Stimulated activated naive B cell treated with anti-CD40 and anti-IgM and Interleukin-4, amounts not matched to agents 10 μg/mL and 1 μg/mL and 100 μg/mL, for 72 hours (primary cell): ENCODE measurements around the gene MEX3A.

Experiments
- ATAC-seq, 2 donors: fragments of 150-1000 bp; cut with Tn5 transposase; replicated peaks; 2 replicates each; pipeline ENCODE4 v1.10.0; 2021; ENCODE audit warnings: moderate library complexity in 1 of 2
- DNase-seq: peaks from one replicate; pipeline ENCODE4 v3.0.0; 2021
- H3K27ac Mint-ChIP-seq: one replicate; pipeline ENCODE4 v1.8.0; 2022; ENCODE audit warnings: mild to moderate bottlenecking, mixed read lengths
- H3K27me3 Mint-ChIP-seq, 2 donors: one replicate each; pipeline ENCODE4 v1.8.0; 2022; ENCODE audit warnings: mixed read lengths in 2 of 2
- H3K36me3 Mint-ChIP-seq, 2 donors: one replicate each; pipeline ENCODE4 v1.8.0; 2022; ENCODE audit warnings: mixed read lengths in 2 of 2, mild to moderate bottlenecking in 1 of 2
- H3K4me1 Mint-ChIP-seq, 2 donors: one replicate each; pipeline ENCODE4 v1.8.0; 2022; ENCODE audit warnings: mixed read lengths in 2 of 2, mild to moderate bottlenecking in 1 of 2
- H3K4me3 Mint-ChIP-seq, 2 donors: one replicate each; pipeline ENCODE4 v1.8.0; 2022; ENCODE audit warnings: mild to moderate bottlenecking in 2 of 2, mixed read lengths in 2 of 2, moderate library complexity in 1 of 2
- H3K9me3 Mint-ChIP-seq, 2 donors: one replicate each; pipeline ENCODE4 v1.8.0; 2022; ENCODE audit warnings: mixed read lengths in 2 of 2, mild to moderate bottlenecking in 1 of 2

MEX3A gene

DNA sequence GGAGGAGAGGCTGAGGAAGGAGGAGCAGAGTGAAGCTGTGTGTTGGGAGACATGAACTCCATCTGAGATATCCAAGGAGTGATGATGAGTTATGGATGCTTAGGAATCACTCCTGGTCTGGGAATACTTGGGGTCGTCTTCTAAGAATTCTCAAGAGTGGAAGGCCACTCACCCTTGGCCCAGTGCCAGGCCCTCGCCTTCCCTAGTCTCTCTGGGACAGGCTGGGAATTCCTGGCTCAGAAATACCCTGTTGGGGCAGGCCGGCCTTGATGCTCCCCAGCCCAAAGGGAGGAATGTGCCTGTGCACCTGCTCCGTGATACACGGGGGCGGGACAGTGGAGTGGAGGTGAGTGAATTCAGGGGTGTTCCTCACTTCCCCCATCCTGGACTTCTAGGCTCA is 19.6 kb upstream of the MEX3A start:
- peak overlapping the region; percentile 95 for H3K27ac Mint-ChIP-seq
- ATAC-seq: no peak
- peaks cover 0 to 6% of the 10 kb centered on the region in 2 donors for H3K27me3 Mint-ChIP-seq

DNA sequence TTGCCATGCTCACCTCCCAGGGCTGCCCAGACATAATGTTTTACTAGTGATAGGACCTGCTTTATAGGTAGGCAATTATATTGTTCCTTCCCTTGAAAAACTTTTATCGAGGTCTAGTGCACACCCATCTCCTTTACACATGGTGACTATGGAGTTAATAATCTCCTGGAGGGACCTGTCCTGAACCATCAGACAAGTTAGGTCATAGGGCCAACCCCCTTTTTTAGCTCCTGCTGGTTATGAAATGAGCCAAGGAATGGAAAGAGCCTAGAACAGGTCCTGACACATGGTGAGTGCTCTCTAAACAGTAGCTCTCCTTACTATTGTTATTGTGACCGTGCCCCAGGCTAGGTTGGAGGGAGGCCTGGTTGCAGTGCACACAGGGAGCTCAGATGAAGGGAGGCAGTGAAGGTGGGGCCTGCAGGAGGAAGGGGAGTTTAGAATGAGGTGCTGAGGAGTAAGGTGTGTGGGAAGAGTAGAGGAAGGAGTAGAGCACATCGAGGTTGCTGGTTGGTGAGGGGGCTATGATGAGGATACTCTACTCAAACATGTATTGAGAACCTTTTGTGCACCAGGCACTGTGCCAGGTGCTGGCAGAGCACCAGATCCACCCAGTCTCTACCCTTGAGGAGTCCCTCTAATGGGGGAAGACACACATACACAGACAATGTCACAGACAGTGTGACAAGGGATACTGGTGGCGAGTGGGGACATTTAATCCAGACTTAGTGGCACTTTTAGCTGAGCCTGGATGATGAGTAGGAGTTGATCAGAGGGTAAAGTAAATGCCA is 18.1 kb upstream of the MEX3A start:
- no peak overlapping the region for H3K4me3 Mint-ChIP-seq
- H3K27me3 Mint-ChIP-seq: peaks cover 0 to 6% of the 10 kb centered on the region in 2 donors
- H3K36me3 Mint-ChIP-seq: no peaks in the 10 kb centered on the region
- H3K4me1 Mint-ChIP-seq: peaks cover 80 to 90% of the 10 kb centered on the region in 2 donors
- DNase-seq: no peak
- H3K27ac Mint-ChIP-seq: peak overlapping the region; percentile 26
- no peaks in the 10 kb centered on the region for H3K9me3 Mint-ChIP-seq
- ATAC-seq: no peak

More for the DNA sequence above, 19.6 kb upstream of the MEX3A start:
- Mint-ChIP-seq H3K9me3 (no peaks in the 10 kb centered on the region), H3K36me3 (no peaks in the 10 kb centered on the region), H3K4me1 (peaks cover 76 to 88% of the 10 kb centered on the region in 2 donors), H3K4me3 (no peak overlapping the region)
- no peak for DNase-seq

DNA sequence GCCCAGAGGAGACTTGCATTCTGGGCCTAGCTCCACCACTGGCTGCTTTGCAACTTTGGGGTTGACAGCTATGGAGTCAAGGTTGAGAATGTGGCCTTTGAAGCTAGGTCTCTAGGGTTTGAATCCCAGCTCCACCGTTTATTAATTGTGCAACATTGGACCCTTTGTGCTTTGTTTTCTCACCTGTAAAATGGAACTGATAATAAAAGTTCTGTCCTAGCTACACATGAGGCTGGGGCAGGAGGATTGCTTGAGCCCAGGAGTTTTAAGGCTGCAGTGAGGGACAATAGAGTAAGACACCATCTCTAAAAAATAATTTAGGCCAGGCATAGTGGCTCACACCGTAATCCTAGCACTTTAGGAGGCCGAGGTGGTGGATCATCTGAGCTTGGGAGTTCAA is 17.0 kb upstream of the MEX3A start:
- no peaks in the 10 kb centered on the region for H3K9me3 Mint-ChIP-seq
- H3K27ac Mint-ChIP-seq: no peak overlapping the region
- H3K36me3 Mint-ChIP-seq: no peaks in the 10 kb centered on the region
- ATAC-seq: no peak
- peaks cover 69 to 80% of the 10 kb centered on the region in 2 donors for H3K4me1 Mint-ChIP-seq
- peaks cover 0 to 6% of the 10 kb centered on the region in 2 donors for H3K27me3 Mint-ChIP-seq
- DNase-seq: no peak
- H3K4me3 Mint-ChIP-seq: no peak overlapping the region

DNA sequence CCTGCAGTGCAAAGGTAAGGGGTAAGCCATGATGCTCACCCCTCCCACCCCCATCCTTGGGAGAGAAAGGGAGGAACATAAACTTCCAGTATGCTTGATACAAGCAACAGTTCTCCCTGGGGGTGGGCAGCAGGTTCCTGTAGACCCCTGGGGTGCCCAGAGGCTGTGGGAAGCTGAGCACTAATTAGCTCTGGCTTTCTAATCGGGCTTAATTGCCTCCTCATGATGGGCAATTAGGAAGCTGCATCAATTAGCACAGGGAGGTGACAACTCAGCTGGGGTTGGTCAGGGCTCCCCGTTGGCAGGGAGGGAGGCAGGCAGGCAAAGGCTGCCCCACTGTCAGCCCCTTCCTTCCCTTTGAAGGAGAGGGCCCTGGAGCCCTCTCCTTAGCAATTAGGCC is 16.5 kb upstream of the MEX3A start:
- Mint-ChIP-seq H3K27ac (peak overlapping the region; percentile 99), H3K9me3 (no peaks in the 10 kb centered on the region), H3K4me3 (no peak overlapping the region), H3K27me3 (peaks cover 0 to 8% of the 10 kb centered on the region in 2 donors), H3K36me3 (no peaks in the 10 kb centered on the region), H3K4me1 (peaks cover 64 to 75% of the 10 kb centered on the region in 2 donors)
- ATAC-seq: no peak
- no peak for DNase-seq

DNA sequence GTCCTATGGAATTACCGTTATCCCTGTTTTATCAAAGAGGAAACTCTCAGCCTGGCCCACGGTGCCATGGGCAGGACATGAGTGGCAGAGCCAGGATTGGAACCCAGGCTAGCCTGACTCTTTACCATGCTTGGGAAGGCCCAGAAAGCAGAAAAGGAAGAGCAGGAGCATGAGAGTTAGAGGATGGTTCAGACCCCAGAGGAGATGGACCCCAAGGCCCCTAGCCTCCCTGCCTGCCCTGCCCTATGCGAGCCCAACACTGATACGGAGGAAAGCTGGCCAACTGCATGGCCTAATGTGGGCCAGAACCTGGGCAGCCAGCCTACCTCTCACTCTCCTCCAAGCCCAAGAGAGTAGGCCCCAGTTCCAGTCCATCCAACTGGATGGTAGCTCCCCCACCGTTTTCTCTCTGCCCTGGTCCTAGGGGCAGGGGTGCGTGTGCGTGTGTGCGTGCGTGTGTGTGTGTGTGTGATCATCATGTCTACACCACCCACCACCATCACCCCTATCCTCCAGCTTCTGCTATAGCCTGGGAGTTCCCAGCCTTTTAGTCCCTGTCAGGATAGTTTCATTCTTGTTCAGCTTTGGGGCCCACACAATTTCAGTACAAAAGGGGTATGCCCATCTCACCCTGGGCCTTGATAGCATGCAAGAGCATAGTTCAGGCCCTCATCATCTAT is 15.4 kb upstream of the MEX3A start:
- ATAC-seq: peak; percentile 35 to 44
- DNase-seq: peak; percentile 76

GRCh38 chr1:156096640-156097391 is 14.6 kb upstream of the MEX3A start:
- ATAC-seq (peak; percentile 85 to 87), DNase-seq (peak; percentile 94)
- H3K27me3 Mint-ChIP-seq: peaks cover 0 to 11% of the 10 kb centered on the region in 2 donors
- no peaks in the 10 kb centered on the region for H3K9me3 Mint-ChIP-seq
- H3K36me3 Mint-ChIP-seq: no peaks in the 10 kb centered on the region
- peak overlapping the region; percentile 47 to 64 for H3K4me3 Mint-ChIP-seq
- H3K27ac Mint-ChIP-seq: peak overlapping the region; percentile 99
- peaks cover 50 to 60% of the 10 kb centered on the region in 2 donors for H3K4me1 Mint-ChIP-seq

More for the DNA sequence above, 15.4 kb upstream of the MEX3A start:
- Mint-ChIP-seq H3K36me3 (no peaks in the 10 kb centered on the region), H3K27ac (peak overlapping the region; percentile 99), H3K4me3 (peak overlapping the region; percentile 47 to 64), H3K4me1 (peaks cover 53 to 64% of the 10 kb centered on the region in 2 donors), H3K27me3 (peaks cover 0 to 11% of the 10 kb centered on the region in 2 donors), H3K9me3 (no peaks in the 10 kb centered on the region)

DNA sequence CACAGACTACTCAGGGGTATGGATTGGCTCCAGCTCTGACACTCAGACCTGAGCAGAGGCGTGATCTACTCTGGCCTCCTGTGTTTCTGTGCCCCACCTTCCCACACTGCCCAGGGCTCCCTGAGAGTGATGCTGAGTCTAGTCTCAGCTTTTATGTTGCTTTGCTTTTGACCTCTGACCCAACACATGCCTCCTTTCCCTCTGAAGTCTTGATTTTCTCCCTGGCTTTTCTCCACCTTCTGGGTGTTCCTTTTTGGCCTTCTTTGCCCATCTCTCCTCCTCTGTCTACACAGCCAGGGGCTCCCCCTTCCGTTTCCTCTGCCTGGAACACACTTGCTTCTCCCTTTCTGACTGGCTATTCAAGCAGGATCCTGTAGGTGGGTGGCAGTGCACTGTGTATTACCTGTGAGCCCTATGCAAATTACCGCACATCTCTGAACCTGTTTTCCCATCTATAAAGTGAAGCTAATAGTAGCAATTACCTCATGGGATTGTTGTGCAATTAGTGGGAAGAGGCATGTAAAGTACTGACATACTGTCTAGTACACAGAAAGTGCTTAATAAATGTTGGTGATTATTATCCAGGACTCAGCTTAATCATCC is 13.7 kb upstream of the MEX3A start:
- H3K4me3 Mint-ChIP-seq: peak overlapping the region; percentile 15 to 39
- no peaks in the 10 kb centered on the region for H3K36me3 Mint-ChIP-seq
- peak overlapping the region; percentile 99 for H3K27ac Mint-ChIP-seq
- H3K4me1 Mint-ChIP-seq: peaks cover 44 to 54% of the 10 kb centered on the region in 2 donors
- H3K27me3 Mint-ChIP-seq: peaks cover 0 to 5% of the 10 kb centered on the region in 2 donors
- ATAC-seq (no peak), DNase-seq (no peak)
- no peaks in the 10 kb centered on the region for H3K9me3 Mint-ChIP-seq

DNA sequence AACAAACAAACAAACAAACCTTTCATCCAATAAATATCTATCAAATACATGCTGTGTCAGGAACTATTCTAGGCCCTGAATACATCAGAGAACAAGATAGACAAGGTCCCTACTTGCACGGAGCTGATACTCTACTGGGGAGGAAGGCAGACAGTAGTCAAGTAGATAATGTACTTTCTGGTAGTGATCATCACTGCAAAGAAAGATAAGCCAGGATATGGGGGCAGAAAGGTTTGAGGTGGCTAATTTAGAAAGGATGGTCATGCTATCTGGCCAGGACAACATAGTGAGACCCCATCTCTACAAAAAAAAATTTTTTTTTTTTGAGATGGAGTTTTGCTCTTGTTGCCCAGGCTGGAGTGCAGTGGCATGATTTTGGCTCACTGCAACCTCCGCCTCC is 9.3 kb upstream of the MEX3A start:
- Mint-ChIP-seq H3K4me1 (peaks cover 23 to 32% of the 10 kb centered on the region in 2 donors), H3K36me3 (no peaks in the 10 kb centered on the region), H3K9me3 (no peaks in the 10 kb centered on the region), H3K27me3 (peaks cover 28 to 30% of the 10 kb centered on the region in 2 donors), H3K27ac (no peak overlapping the region), H3K4me3 (no peak overlapping the region)
- ATAC-seq (no peak), DNase-seq (no peak)

DNA sequence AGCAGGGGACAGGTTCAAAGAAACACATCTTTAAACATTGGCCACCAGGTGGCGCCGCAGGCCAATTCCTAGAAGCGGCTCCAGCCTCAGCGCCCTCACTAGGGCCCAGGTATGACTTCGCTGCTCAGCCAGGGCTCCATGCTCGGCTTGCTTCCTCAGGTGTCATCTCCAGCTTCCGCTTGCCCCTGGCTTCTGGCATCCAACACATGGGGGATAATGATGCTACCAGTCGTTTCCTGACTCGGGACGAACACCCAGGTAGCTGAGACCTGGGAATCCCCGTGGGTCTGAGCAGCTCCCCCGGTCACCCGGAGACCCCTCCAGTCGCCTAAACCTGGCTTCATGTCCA is 8.5 kb upstream of the MEX3A start:
- ATAC-seq (peak; percentile 98 to 99), DNase-seq (peak; percentile 72)
- peaks cover 15 to 24% of the 10 kb centered on the region in 2 donors for H3K4me1 Mint-ChIP-seq
- H3K4me3 Mint-ChIP-seq: no peak overlapping the region
- peak overlapping the region; percentile 34 for H3K27ac Mint-ChIP-seq
- H3K36me3 Mint-ChIP-seq: no peaks in the 10 kb centered on the region
- no peaks in the 10 kb centered on the region for H3K9me3 Mint-ChIP-seq
- H3K27me3 Mint-ChIP-seq: peaks cover 35 to 38% of the 10 kb centered on the region in 2 donors

DNA sequence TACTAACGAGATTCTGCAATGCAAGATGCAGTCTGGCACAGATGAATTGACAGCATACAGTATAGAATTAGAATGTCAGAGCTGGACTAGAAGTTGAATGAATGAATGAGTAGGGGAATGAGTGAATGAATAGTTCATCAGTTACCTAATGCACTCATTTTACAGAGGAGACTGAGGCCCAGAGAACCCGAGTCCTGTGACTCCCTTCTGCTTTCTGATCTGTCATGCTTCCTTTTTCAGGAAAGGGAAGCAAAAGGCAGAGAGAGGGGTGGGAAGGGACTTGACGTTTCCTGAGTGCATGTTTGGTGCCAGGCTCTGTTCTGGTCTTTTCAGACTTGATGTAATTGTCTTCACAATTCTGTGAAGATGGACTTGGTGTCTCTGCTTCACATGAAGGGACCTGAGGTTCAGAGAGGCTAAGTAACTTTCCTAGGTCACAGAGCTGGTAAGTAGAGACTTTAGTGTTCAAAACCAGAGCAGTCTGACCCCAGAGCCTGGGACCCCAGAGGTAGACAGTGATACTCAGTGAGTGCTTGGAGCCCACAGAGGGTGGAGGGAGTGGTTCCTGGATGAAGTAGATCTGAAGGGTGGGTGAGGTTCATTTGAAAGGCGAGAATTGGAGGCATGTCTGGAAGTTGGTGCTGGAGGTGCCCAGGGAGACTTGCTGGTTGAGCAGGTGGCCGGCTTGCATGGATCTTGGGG is 8.0 kb upstream of the MEX3A start:
- DNase-seq (no peak), ATAC-seq (peak; percentile 35 to 42)
- Mint-ChIP-seq H3K27me3 (peaks cover 35 to 43% of the 10 kb centered on the region in 2 donors), H3K36me3 (no peaks in the 10 kb centered on the region), H3K9me3 (no peaks in the 10 kb centered on the region), H3K4me1 (peaks cover 12 to 19% of the 10 kb centered on the region in 2 donors), H3K4me3 (no peak overlapping the region), H3K27ac (peak overlapping the region; percentile 22)

GRCh38 chr1:156089704-156090103 is 7.4 kb upstream of the MEX3A start:
- H3K27ac Mint-ChIP-seq: no peak overlapping the region
- no peak for ATAC-seq

GRCh38 chr1:156086256-156086662 is 4.0 kb upstream of the MEX3A start:
- DNase-seq (no peak), ATAC-seq (no peak)
- no peak overlapping the region for H3K4me3 Mint-ChIP-seq
- H3K36me3 Mint-ChIP-seq: no peaks in the 10 kb centered on the region
- peaks cover 37 to 65% of the 10 kb centered on the region in 2 donors for H3K27me3 Mint-ChIP-seq
- no peaks in the 10 kb centered on the region for H3K9me3 Mint-ChIP-seq
- no peak overlapping the region for H3K27ac Mint-ChIP-seq
- H3K4me1 Mint-ChIP-seq: peaks cover 20 to 34% of the 10 kb centered on the region in 2 donors

More at GRCh38 chr1:156089704-156090103, 7.4 kb upstream of the MEX3A start:
- Mint-ChIP-seq H3K9me3 (no peaks in the 10 kb centered on the region), H3K4me1 (peaks cover 12 to 18% of the 10 kb centered on the region in 2 donors), H3K36me3 (no peaks in the 10 kb centered on the region), H3K27me3 (peaks cover 38 to 49% of the 10 kb centered on the region in 2 donors), H3K4me3 (no peak overlapping the region)
- no peak for DNase-seq
